Trophoblast cell (in vitro differentiated cells and primary cell): ENCODE results near the gene PLCG1.

Experiments used
- DNase-seq, 2 donors: peaks; one replicate each; pipeline ENCODE4 v3.0.0-alpha.2; 2016
- H2AFZ ChIP-seq: 2 replicates; pipeline ENCODE4 v1.6.1; 2013; ENCODE audit warnings: low read length, moderate library complexity, mild to moderate bottlenecking; ENCODE audit not compliant: insufficient read depth, poor library complexity
- H2AK5ac ChIP-seq: 2 replicates; pipeline ENCODE4 v1.6.1; 2013; ENCODE audit warnings: mild to moderate bottlenecking, low read length
- H2BK120ac ChIP-seq: 2 replicates; pipeline ENCODE4 v1.6.1; 2013; ENCODE audit warnings: low read length, mild to moderate bottlenecking, moderate library complexity; ENCODE audit not compliant: insufficient read depth, poor library complexity
- H2BK12ac ChIP-seq: 2 replicates; pipeline ENCODE4 v1.6.1; 2013; ENCODE audit warnings: mild to moderate bottlenecking, low read length, moderate library complexity
- H2BK5ac ChIP-seq: 2 replicates; pipeline ENCODE4 v1.6.1; 2013; ENCODE audit warnings: low read length, low read depth, moderate library complexity, mild to moderate bottlenecking; ENCODE audit not compliant: poor library complexity
- H3K14ac ChIP-seq: 2 replicates; pipeline ENCODE4 v1.6.1; 2013; ENCODE audit warnings: mild to moderate bottlenecking, low read length
- H3K18ac ChIP-seq: 2 replicates; pipeline ENCODE4 v1.6.1; 2013; ENCODE audit warnings: mild to moderate bottlenecking, low read length
- H3K23ac ChIP-seq: 2 replicates; pipeline ENCODE4 v1.6.1; 2013; ENCODE audit warnings: low read length
- H3K27ac ChIP-seq: 2 replicates; pipeline ENCODE4 v1.5.1; 2013; ENCODE audit warnings: low read depth, mild to moderate bottlenecking, inconsistent platforms, low read length, moderate library complexity
- H3K27me3 ChIP-seq: 2 replicates; pipeline ENCODE4 v1.6.1; 2013; ENCODE audit warnings: inconsistent platforms, mild to moderate bottlenecking, low read length, moderate library complexity; ENCODE audit not compliant: insufficient read depth
- H3K36me3 ChIP-seq, 2 experiments: 1 replicate in 1 of 2; 2 replicates in 1 of 2; pipeline ENCODE4 v1.6.1; 2013; ENCODE audit warnings: low read length in 2 of 2, mild to moderate bottlenecking in 2 of 2, moderate library complexity in 1 of 2; ENCODE audit not compliant: insufficient read depth in 2 of 2, control insufficient read depth in 1 of 2
- H3K4ac ChIP-seq: 2 replicates; pipeline ENCODE4 v1.6.1; 2013; ENCODE audit warnings: low read depth, mild to moderate bottlenecking, low read length, moderate library complexity
- H3K4me1 ChIP-seq, 2 experiments: 1 replicate in 1 of 2; 2 replicates in 1 of 2; pipeline ENCODE4 v1.6.1; 2013; ENCODE audit warnings: low read length in 2 of 2, mild to moderate bottlenecking in 2 of 2, moderate library complexity in 1 of 2; ENCODE audit not compliant: insufficient read depth in 2 of 2, control insufficient read depth in 1 of 2
- H3K4me2 ChIP-seq: 2 replicates; pipeline ENCODE4 v1.6.1; 2013; ENCODE audit warnings: inconsistent platforms, mild to moderate bottlenecking, low read length, moderate library complexity
- H3K4me3 ChIP-seq: 2 replicates; pipeline ENCODE4 v1.5.1; 2013; ENCODE audit warnings: mild to moderate bottlenecking, low read depth, low read length, inconsistent platforms
- H3K79me1 ChIP-seq: one replicate; pipeline ENCODE4 v1.6.1; 2013; ENCODE audit warnings: low read length
- H3K79me2 ChIP-seq: 2 replicates; pipeline ENCODE4 v1.6.1; 2013; ENCODE audit warnings: low read length, mild to moderate bottlenecking; ENCODE audit not compliant: control insufficient read depth, insufficient read depth, poor library complexity
- H3K9ac ChIP-seq: 2 replicates; pipeline ENCODE4 v1.6.1; 2013; ENCODE audit warnings: mild to moderate bottlenecking, low read length
- H3K9me3 ChIP-seq: 2 replicates; pipeline ENCODE4 v1.6.1; 2013; ENCODE audit warnings: low read depth, mild to moderate bottlenecking, control low read depth, inconsistent platforms, low read length; ENCODE audit not compliant: insufficient read depth
- H4K12ac ChIP-seq: 2 replicates; pipeline ENCODE4 v1.6.1; 2013; ENCODE audit warnings: low read depth, mild to moderate bottlenecking, low read length, moderate library complexity
- H4K8ac ChIP-seq: 2 replicates; pipeline ENCODE4 v1.6.1; 2013; ENCODE audit warnings: low read depth, mild to moderate bottlenecking, low read length, moderate library complexity
- H4K91ac ChIP-seq: one replicate; pipeline ENCODE4 v1.6.1; 2013; ENCODE audit warnings: low read depth, mild to moderate bottlenecking, low read length, moderate library complexity
- WGBS: extraction: QIAGEN DNeasy Blood & Tissue Kit; methylation state at CpG from one replicate; pipeline ENCODE4 v1.1.7; 2013; ENCODE audit warnings: missing lambda C conversion rate; ENCODE audit not compliant: insufficient read length, insufficient coverage; ENCODE audit errors: extremely low coverage; 5-methylcytosine and 5-hydroxymethylcytosine counted together

PLCG1 gene

DNA sequence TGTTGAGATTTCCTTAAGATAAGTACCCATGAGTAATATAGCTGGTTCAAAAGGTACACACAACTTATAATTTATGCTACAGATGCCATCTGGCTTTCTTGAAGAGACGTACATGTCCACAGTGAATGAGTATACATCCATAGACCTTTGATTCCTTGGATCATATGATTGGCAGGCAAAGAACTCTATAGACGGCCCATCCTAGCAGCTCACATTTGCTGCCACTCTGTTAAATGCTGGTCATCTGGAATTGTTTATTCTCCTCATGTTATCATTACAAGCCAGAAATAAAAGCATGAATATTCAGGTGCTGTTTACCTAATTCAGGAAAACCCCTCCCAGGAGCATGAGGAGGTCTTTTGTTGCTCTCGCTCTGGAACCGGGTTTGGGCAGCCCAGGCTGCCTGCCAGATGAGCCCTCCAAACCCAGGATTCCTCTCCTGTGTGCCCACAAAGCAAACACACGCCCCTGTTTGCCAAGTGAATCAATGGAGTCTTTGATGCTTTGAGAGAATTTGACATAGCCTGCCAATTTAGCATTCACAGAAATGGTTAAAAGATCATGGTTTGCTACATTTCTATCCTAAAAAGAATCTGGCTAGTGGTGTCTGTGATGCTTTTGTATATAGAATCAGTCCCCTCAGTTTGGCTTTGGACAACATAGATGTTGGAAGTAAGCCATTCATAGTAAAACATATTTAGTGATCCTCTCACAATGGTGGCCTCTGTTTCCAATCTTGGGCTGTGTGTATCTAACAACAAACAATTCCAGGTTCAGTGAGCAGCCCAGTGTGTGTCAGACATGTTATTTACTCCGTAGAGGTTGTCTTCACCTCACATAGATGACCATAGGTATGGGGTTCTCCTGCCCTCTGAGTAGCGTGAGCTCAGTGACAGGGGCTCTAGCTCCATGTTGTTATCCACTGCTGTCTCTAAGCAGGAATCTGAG, 17.5 kb upstream of the PLCG1 start:
- H3K79me2 ChIP-seq: no peaks in the 10 kb centered on the region
- no peak overlapping the region for H3K27ac ChIP-seq
- DNase-seq: peak in 1 of 2 donors; percentile 32
- no peak overlapping the region for H2BK12ac ChIP-seq
- H3K27me3 ChIP-seq: no peaks in the 10 kb centered on the region
- H4K12ac ChIP-seq: no peak overlapping the region
- no peak overlapping the region for H4K91ac ChIP-seq
- no peak overlapping the region for H2AK5ac ChIP-seq
- peaks cover 33 to 63% of the 10 kb centered on the region in 2 experiments for H3K36me3 ChIP-seq
- H3K14ac ChIP-seq: no peak overlapping the region
- H3K4me1 ChIP-seq: no peaks in the 10 kb centered on the region
- no peaks in the 10 kb centered on the region for H3K79me1 ChIP-seq
- no peak overlapping the region for H3K4me3 ChIP-seq
- H3K4ac ChIP-seq: no peak overlapping the region
- no peak overlapping the region for H3K18ac ChIP-seq
- no peak overlapping the region for H3K23ac ChIP-seq
- no peak overlapping the region for H2BK5ac ChIP-seq
- no peaks in the 10 kb centered on the region for H3K9me3 ChIP-seq
- H3K9ac ChIP-seq: no peak overlapping the region
- no peak overlapping the region for H2AFZ ChIP-seq
- no CpG with 5 or more reads among the region's 7 CpGs for WGBS
- H4K8ac ChIP-seq: no peak overlapping the region
- no peak overlapping the region for H2BK120ac ChIP-seq
- no peak overlapping the region for H3K4me2 ChIP-seq

DNA sequence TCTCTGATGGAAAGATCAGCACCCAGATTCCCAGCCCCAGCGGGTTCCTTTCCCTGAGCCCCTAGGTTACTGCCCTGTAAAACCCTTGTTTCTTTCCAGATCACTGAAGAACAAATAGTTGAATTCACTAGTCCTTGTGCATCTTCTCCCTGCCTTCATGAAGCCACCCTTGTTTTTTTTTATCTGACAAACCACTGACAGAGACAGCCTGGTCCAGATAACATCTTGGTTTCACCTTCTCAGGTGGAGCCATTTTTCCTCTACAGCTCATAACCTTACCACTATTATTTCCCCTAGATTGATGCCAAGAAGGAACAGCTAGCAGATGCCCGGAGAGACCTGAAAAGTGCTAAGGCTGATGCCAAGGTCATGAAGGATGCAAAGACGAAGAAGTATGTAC, 15.9 kb upstream of the PLCG1 start:
- DNase-seq: no peak
- no peak overlapping the region for H3K4me2 ChIP-seq

DNA sequence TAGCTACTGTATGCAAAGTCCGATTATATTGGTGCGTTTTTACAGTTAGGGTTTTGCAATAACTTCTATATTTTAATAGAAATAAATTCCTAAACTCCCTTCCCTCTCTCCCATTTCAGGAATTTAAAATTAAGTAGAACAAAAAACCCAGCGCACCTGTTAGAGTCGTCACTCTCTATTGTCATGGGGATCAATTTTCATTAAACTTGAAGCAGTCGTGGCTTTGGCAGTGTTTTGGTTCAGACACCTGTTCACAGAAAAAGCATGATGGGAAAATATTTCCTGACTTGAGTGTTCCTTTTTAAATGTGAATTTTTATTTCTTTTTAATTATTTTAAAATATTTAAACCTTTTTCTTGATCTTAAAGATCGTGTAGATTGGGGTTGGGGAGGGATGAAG, 13.7 kb upstream of the PLCG1 start:
- H4K91ac ChIP-seq: no peak overlapping the region
- no peak overlapping the region for H4K8ac ChIP-seq
- no CpG with 5 or more reads among the region's 6 CpGs for WGBS
- no peaks in the 10 kb centered on the region for H3K4me1 ChIP-seq
- H3K4me2 ChIP-seq: no peak overlapping the region
- H3K9me3 ChIP-seq: no peaks in the 10 kb centered on the region
- DNase-seq: no peak
- no peak overlapping the region for H3K4me3 ChIP-seq
- no peak overlapping the region for H2AK5ac ChIP-seq
- no peak overlapping the region for H4K12ac ChIP-seq
- no peak overlapping the region for H3K14ac ChIP-seq
- no peak overlapping the region for H2BK120ac ChIP-seq
- H3K9ac ChIP-seq: no peak overlapping the region
- H3K23ac ChIP-seq: no peak overlapping the region
- no peak overlapping the region for H3K4ac ChIP-seq
- H3K27me3 ChIP-seq: no peaks in the 10 kb centered on the region
- H2AFZ ChIP-seq: no peak overlapping the region
- no peak overlapping the region for H2BK5ac ChIP-seq
- H3K79me2 ChIP-seq: no peaks in the 10 kb centered on the region
- no peaks in the 10 kb centered on the region for H3K79me1 ChIP-seq
- no peak overlapping the region for H3K18ac ChIP-seq
- H3K36me3 ChIP-seq: peaks cover 34 to 63% of the 10 kb centered on the region in 2 experiments
- H2BK12ac ChIP-seq: no peak overlapping the region
- no peak overlapping the region for H3K27ac ChIP-seq

More for the DNA sequence above, 15.9 kb upstream of the PLCG1 start:
- Histone ChIP-seq H2BK120ac (no peak overlapping the region), H3K79me1 (no peaks in the 10 kb centered on the region), H3K4me3 (no peak overlapping the region), H3K4me1 (no peaks in the 10 kb centered on the region), H3K23ac (no peak overlapping the region), H3K14ac (no peak overlapping the region), H2AFZ (no peak overlapping the region), H3K9me3 (no peaks in the 10 kb centered on the region), H3K79me2 (no peaks in the 10 kb centered on the region), H2BK12ac (no peak overlapping the region), H3K4ac (no peak overlapping the region), H3K27ac (no peak overlapping the region), H3K27me3 (no peaks in the 10 kb centered on the region), H4K12ac (no peak overlapping the region), H3K18ac (no peak overlapping the region), H2BK5ac (no peak overlapping the region), H2AK5ac (no peak overlapping the region), H4K8ac (no peak overlapping the region), H3K9ac (no peak overlapping the region), H3K36me3 (peaks cover 31 to 65% of the 10 kb centered on the region in 2 experiments), H4K91ac (no peak overlapping the region)
- WGBS: no CpG with 5 or more reads among the region's 3 CpGs

DNA sequence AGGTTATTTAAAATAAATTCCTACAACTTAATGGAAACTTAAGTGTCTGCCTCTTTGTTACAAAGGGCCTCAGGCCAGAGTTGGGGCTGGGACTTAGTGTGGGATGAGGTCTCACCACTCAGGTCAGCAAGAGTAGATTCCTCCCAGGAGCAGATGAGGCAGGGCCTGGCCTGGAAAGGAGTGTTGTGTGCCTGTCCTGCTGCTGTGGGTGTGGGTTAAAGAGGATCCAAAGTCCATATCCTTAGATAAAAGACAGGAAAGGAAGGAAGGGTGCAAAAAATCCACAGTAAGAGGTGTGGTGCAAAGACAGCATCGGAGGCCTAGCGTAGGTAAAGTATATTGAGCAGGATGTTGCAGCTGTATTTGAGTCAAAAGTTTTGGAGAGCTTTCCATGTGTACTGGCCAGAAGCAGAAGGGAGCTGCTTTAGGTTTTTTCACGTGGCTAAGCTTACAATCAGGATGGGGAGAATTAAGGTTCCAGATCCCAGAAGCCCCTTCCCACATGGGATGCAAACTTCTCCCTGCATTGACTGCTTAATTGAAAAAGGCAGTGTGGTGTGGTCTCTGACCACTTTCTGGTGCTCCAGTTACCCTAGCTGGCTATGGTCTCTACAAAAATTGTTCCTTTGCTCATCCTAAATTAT, 12.8 kb upstream of the PLCG1 start:
- Histone ChIP-seq H3K9me3 (no peaks in the 10 kb centered on the region), H3K79me1 (no peaks in the 10 kb centered on the region), H3K14ac (no peak overlapping the region), H3K4ac (no peak overlapping the region), H3K27ac (no peak overlapping the region), H2BK5ac (no peak overlapping the region), H2BK12ac (no peak overlapping the region), H3K4me2 (no peak overlapping the region), H3K79me2 (no peaks in the 10 kb centered on the region), H4K12ac (no peak overlapping the region), H3K4me3 (no peak overlapping the region), H3K27me3 (no peaks in the 10 kb centered on the region), H4K8ac (no peak overlapping the region), H3K9ac (no peak overlapping the region), H3K36me3 (peaks cover 33 to 60% of the 10 kb centered on the region in 2 experiments), H3K4me1 (no peaks in the 10 kb centered on the region), H2BK120ac (no peak overlapping the region), H3K23ac (no peak overlapping the region), H2AK5ac (no peak overlapping the region), H4K91ac (no peak overlapping the region), H3K18ac (no peak overlapping the region), H2AFZ (no peak overlapping the region)
- WGBS: no CpG with 5 or more reads among the region's 3 CpGs
- no peak for DNase-seq
